ENCODE results near the gene CAGE1.
A peak's percentile ranks its signal among the peaks of the same experiment; 100 is the strongest.

The CAGE1 gene

GRCh38 chr6:7389451-7390225 lies at the start of gene CAGE1, which contains the start of gene RIOK1:
Gene CAGE1 (minus strand): TSS chr6:7389742. CDS start chr6:7387173, 2,569 bp downstream.
Gene RIOK1 (plus strand): TSS chr6:7389808. CDS start chr6:7390003, 195 bp downstream.
- DNase-seq (ENCODE audit: low read depth in 2 of 2) = peak; percentile 90 to 92

- no peak for DNase-seq (ENCODE audit: low read depth in 2 of 2)
Observed at GRCh38 chr6:7439228-7439627, 49.7 kb upstream of the CAGE1 start.

- DNase-seq (ENCODE audit: low read depth in 2 of 2) = no peak
Observed at GRCh38 chr6:7438011-7438410, 48.5 kb upstream of the CAGE1 start.

- no peak for DNase-seq (ENCODE audit: low read depth in 2 of 2)
Observed at GRCh38 chr6:7434672-7435071, 45.1 kb upstream of the CAGE1 start.

GRCh38 chr6:7433121-7433617 lies 43.6 kb upstream of the CAGE1 start:
- DNase-seq (ENCODE audit: low read depth in 2 of 2) = no peak

- no peak for DNase-seq (ENCODE audit: low read depth in 2 of 2)
Observed at GRCh38 chr6:7432391-7433120, 43.0 kb upstream of the CAGE1 start.

- DNase-seq (ENCODE audit: low read depth in 2 of 2) = no peak
Observed at GRCh38 chr6:7431674-7432390, 42.3 kb upstream of the CAGE1 start.

GRCh38 chr6:7431313-7431673 lies 41.8 kb upstream of the CAGE1 start:
- no peak for DNase-seq (ENCODE audit: low read depth in 2 of 2)

- no peak for DNase-seq (ENCODE audit: low read depth in 2 of 2)
Observed at GRCh38 chr6:7426447-7427169, 37.1 kb upstream of the CAGE1 start.

GRCh38 chr6:7425808-7426190 lies 36.3 kb upstream of the CAGE1 start:
- DNase-seq (ENCODE audit: low read depth in 2 of 2) = no peak

- no peak for DNase-seq (ENCODE audit: low read depth in 2 of 2)
Observed at GRCh38 chr6:7424967-7425807, 35.6 kb upstream of the CAGE1 start.

GRCh38 chr6:7424058-7424457 lies 34.5 kb upstream of the CAGE1 start:
- no peak for DNase-seq (ENCODE audit: low read depth in 2 of 2)

- no peak for DNase-seq (ENCODE audit: low read depth in 2 of 2)
Observed at GRCh38 chr6:7421066-7421465, 31.5 kb upstream of the CAGE1 start.

- no peak for DNase-seq (ENCODE audit: low read depth in 2 of 2)
Observed at GRCh38 chr6:7419065-7419464, 29.5 kb upstream of the CAGE1 start.

- no peak for DNase-seq (ENCODE audit: low read depth in 2 of 2)
Observed at GRCh38 chr6:7418238-7418905, 28.8 kb upstream of the CAGE1 start.

GRCh38 chr6:7417684-7418083 lies 28.1 kb upstream of the CAGE1 start:
- DNase-seq (ENCODE audit: low read depth in 2 of 2) = no peak

- DNase-seq (ENCODE audit: low read depth in 2 of 2) = no peak
Observed at GRCh38 chr6:7414811-7415210, 25.3 kb upstream of the CAGE1 start.

GRCh38 chr6:7413151-7413823 lies 23.7 kb upstream of the CAGE1 start:
- no peak for DNase-seq (ENCODE audit: low read depth in 2 of 2)

GRCh38 chr6:7411328-7411727 lies 21.8 kb upstream of the CAGE1 start:
- DNase-seq (ENCODE audit: low read depth in 2 of 2) = no peak

- no peak for DNase-seq (ENCODE audit: low read depth in 2 of 2)
Observed at GRCh38 chr6:7410851-7411250, 21.3 kb upstream of the CAGE1 start.
